ENCODE results near the gene SNX13. TPM values are rescaled to one million over a fixed set of nuclear protein-coding genes. Genes with fewer than 3 reads are reported as not detected.
A peak's percentile ranks its signal among the peaks of the same experiment; 100 is the strongest.
"Not testable (repeated sequence)": the region's sequence is repeated elsewhere in the genome, so short reads cannot be mapped to it uniquely, and the experiment has no call there.

SNX13 gene
- polyA plus RNA-seq, 3 donors from 2014 or later: 7.7 to 13.3 (median 10.6) TPM

GRCh38 chr7:17844514-17845196 is 95.6 kb downstream of the SNX13 start:
- no peak for DNase-seq
- Mint-ChIP-seq H3K9me3 (no peaks in the 10 kb centered on the region), H3K4me1 (peaks cover 28 to 43% of the 10 kb centered on the region in 2 donors), H3K4me3 (no peak overlapping the region), H3K27me3 (ENCODE audit: low read depth in 3 of 3) (peaks cover 0 to 1% (median 0%) of the 10 kb centered on the region in 3 donors), H3K36me3 (peaks cover 19 to 33% (median 31%) of the 10 kb centered on the region in 3 donors), H3K27ac (peak overlapping the region in 1 of 6 donors; percentile 37)

- no peak for DNase-seq
- Mint-ChIP-seq H3K27me3 (ENCODE audit: low read depth in 3 of 3) (peaks cover 0 to 1% (median 0%) of the 10 kb centered on the region in 3 donors), H3K9me3 (no peaks in the 10 kb centered on the region), H3K4me3 (peak overlapping the region in 1 of 5 donors; percentile 16), H3K36me3 (peaks cover 24 to 38% (median 31%) of the 10 kb centered on the region in 3 donors), H3K27ac (peak overlapping the region in 2 of 6 donors; percentile 44 to 57), H3K4me1 (peaks cover 28 to 37% of the 10 kb centered on the region in 2 donors)
Measured at GRCh38 chr7:17844022-17844421, 96.3 kb downstream of the SNX13 start.

GRCh38 chr7:17843041-17843440 is 97.3 kb downstream of the SNX13 start:
- Mint-ChIP-seq H3K27me3 (ENCODE audit: low read depth in 3 of 3) (peaks cover 0 to 1% (median 0%) of the 10 kb centered on the region in 3 donors), H3K4me3 (peak overlapping the region in 1 of 5 donors; percentile 0), H3K4me1 (peaks cover 28 to 37% of the 10 kb centered on the region in 2 donors), H3K36me3 (peaks cover 27 to 45% (median 34%) of the 10 kb centered on the region in 3 donors), H3K27ac (peak overlapping the region in 5 of 6 donors; percentile 25 to 81 (median 57)), H3K9me3 (no peaks in the 10 kb centered on the region)
- no peak for DNase-seq

DNA sequence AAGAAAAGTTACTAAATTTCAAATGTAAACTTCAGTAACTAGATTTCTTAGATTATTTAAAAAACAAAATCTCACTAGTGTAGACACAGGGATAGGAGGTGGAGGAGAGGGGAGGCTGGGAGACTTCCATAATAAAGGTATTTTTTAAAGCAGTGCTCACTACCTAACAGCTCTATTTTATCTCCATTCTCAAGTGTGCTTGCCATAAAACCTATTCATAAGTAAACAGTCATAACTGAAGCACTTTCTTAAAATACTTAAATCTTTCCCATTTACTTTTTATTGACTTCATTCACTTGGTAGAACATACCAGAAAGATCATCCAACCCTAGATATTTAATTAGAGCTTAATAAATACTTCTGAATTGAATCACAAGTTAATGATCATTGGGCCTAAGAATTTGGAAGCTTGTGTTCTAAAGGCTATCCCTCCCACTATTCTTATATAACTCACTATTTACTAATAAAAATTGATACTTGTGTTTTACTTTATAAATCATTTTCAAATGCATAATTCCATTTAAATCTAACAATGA is 107.4 kb downstream of the SNX13 start:
- H3K9me3 Mint-ChIP-seq: no peaks in the 10 kb centered on the region
- H3K4me1 Mint-ChIP-seq: no peaks in the 10 kb centered on the region
- H3K27ac Mint-ChIP-seq: no peak overlapping the region
- DNase-seq: no peak
- peaks cover 6 to 31% (median 12%) of the 10 kb centered on the region in 3 donors for H3K36me3 Mint-ChIP-seq
- peaks cover 0 to 1% (median 0%) of the 10 kb centered on the region in 3 donors for H3K27me3 Mint-ChIP-seq (ENCODE audit: low read depth in 3 of 3)
- no peak overlapping the region for H3K4me3 Mint-ChIP-seq

DNA sequence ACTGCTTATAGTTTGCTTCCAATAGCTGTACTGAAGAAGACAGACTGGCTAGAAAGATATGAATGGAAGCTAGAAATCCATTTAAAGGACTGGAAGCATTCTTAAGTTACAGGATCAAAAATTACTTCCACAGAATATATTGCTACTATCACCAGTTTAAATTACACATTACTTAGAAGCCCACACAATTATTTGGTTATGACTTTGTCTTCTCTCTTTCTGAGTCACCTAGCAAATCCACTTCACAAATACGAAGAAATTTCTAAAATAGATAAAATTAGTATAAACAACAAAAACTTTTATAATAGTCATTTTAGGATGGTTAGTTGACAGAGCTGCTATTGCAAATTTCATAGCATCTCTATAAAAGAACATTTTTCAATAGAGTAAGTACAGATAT is 108.1 kb downstream of the SNX13 start:
- Mint-ChIP-seq H3K4me3 (no peak overlapping the region), H3K36me3 (peaks cover 6 to 29% (median 12%) of the 10 kb centered on the region in 3 donors), H3K27ac (no peak overlapping the region), H3K27me3 (ENCODE audit: low read depth in 3 of 3) (peaks cover 0 to 1% (median 0%) of the 10 kb centered on the region in 3 donors), H3K4me1 (no peaks in the 10 kb centered on the region), H3K9me3 (no peaks in the 10 kb centered on the region)
- no peak for DNase-seq

DNA sequence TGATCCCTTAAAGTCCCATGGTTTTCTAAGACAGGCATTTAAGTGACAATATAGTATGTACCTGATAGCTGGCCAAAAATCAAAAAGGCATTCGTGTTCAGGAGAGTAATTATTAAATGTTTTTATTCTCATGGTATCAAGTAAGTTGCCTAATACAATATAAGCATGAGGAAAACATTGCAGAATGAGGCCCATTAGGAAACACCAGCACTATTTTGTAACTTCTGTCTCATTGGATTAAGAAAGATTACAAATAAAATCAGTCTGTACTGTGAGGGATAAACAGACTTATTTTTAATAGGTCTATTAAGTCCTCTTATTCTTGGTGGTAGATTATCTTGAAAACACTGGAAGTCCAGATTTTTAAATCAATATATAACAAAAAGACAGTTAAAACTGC is 110.1 kb downstream of the SNX13 start:
- DNase-seq: no peak
- Mint-ChIP-seq H3K27me3 (ENCODE audit: low read depth in 3 of 3) (no peaks in the 10 kb centered on the region), H3K36me3 (peaks cover 5 to 23% (median 17%) of the 10 kb centered on the region in 3 donors), H3K4me3 (no peak overlapping the region), H3K9me3 (no peaks in the 10 kb centered on the region), H3K27ac (no peak overlapping the region), H3K4me1 (no peaks in the 10 kb centered on the region)

GRCh38 chr7:17829001-17829400 is 111.3 kb downstream of the SNX13 start:
- peaks cover 9 to 24% (median 18%) of the 10 kb centered on the region in 3 donors for H3K36me3 Mint-ChIP-seq
- H3K27ac Mint-ChIP-seq: no peak overlapping the region
- H3K27me3 Mint-ChIP-seq (ENCODE audit: low read depth in 3 of 3): no peaks in the 10 kb centered on the region
- H3K4me3 Mint-ChIP-seq: no peak overlapping the region
- DNase-seq: no peak
- no peaks in the 10 kb centered on the region for H3K9me3 Mint-ChIP-seq
- no peaks in the 10 kb centered on the region for H3K4me1 Mint-ChIP-seq

DNA sequence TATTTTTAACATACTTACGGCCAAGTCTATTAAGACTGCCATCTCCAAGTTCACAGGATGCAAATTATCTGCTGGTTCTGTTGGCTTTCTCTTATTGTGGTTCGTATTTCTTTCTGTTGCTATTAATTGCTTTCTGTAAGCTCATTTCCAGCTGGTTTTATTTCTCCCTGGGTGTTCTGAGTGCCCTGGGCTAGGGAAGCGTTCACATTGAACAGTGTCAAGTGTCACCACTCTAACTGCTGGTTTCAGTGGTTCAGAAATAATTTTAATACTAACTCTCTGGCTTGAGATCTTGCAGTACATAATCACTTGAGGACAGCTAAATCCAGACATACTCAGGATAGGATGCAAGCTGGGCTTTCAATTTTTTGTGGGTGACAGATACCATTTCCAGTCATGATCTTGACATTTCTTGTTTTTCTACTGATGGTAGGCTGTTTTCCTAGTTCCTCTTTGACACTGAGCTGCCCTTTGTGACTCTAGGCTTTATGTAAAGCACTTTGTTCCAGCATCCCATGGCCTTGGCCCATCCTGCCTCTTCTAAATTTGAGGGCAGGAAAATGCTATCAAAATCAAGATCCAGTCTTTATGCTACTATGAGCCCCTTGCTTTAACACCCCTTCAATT is 117.6 kb downstream of the SNX13 start:
- H3K4me3 Mint-ChIP-seq: no peak overlapping the region
- H3K27ac Mint-ChIP-seq: no peak overlapping the region
- no peaks in the 10 kb centered on the region for H3K4me1 Mint-ChIP-seq
- no peak for DNase-seq
- peaks cover 0 to 1% (median 0%) of the 10 kb centered on the region in 6 donors for H3K9me3 Mint-ChIP-seq
- H3K36me3 Mint-ChIP-seq: peaks cover 19 to 27% (median 24%) of the 10 kb centered on the region in 3 donors
- H3K27me3 Mint-ChIP-seq (ENCODE audit: low read depth in 3 of 3): peaks cover 0 to 2% (median 0%) of the 10 kb centered on the region in 3 donors

DNA sequence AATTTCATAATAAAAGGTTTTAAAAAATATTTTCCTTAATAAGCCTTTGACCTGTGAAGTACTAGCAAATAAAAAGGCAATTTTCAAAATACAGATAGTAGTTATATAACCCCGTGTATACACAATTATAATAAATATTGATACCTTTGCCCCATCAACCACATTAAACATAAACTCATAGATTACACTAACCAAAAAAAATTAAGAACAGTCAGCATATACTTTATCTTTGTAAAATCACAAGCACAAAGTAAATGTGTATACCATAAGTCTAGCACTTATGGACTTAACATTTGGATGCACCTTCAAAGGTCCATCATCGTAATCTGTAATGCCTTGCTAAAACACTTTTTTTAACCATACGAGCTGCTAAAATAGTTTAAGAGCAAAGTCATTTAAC is 123.4 kb downstream of the SNX13 start:
- H3K36me3 Mint-ChIP-seq: peaks cover 17 to 34% (median 19%) of the 10 kb centered on the region in 3 donors
- no peak overlapping the region for H3K4me3 Mint-ChIP-seq
- H3K27me3 Mint-ChIP-seq (ENCODE audit: low read depth in 3 of 3): peaks cover 0 to 2% (median 0%) of the 10 kb centered on the region in 3 donors
- peaks cover 0 to 5% (median 3%) of the 10 kb centered on the region in 6 donors for H3K9me3 Mint-ChIP-seq
- no peaks in the 10 kb centered on the region for H3K4me1 Mint-ChIP-seq
- H3K27ac Mint-ChIP-seq: no peak overlapping the region
- no peak for DNase-seq

- DNase-seq: no peak
- Mint-ChIP-seq H3K4me1 (peaks cover 0 to 1% of the 10 kb centered on the region in 2 donors), H3K4me3 (no peak overlapping the region), H3K9me3 (peaks cover 0 to 12% (median 5%) of the 10 kb centered on the region in 6 donors), H3K27me3 (ENCODE audit: low read depth in 3 of 3) (peaks cover 0 to 2% (median 0%) of the 10 kb centered on the region in 3 donors), H3K36me3 (peaks cover 26 to 42% (median 28%) of the 10 kb centered on the region in 3 donors), H3K27ac (no peak overlapping the region)
Measured at GRCh38 chr7:17815318-17815717, 125.0 kb downstream of the SNX13 start.

DNA sequence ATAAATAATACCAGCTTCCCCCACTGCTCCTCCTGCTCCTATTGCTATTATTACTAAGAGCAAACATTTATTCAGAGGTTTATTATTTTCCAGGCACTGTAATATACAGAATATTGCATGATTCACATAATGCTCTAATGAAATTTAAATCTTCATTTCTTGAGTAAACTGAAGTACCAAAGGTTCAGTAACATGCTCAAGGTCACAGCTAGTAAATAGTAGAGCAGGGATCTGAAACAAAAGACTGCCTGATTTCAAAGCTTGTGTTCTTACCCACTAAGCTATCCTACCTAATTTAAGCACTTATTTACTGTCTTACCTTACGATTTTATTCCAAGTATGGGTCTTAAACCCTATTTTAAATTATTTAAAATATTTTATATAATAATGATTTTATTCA is 126.2 kb downstream of the SNX13 start:
- Mint-ChIP-seq H3K36me3 (peaks cover 26 to 53% (median 41%) of the 10 kb centered on the region in 3 donors), H3K27ac (no peak overlapping the region), H3K4me1 (peaks cover 6 to 13% of the 10 kb centered on the region in 2 donors), H3K27me3 (ENCODE audit: low read depth in 3 of 3) (peaks cover 0 to 2% (median 0%) of the 10 kb centered on the region in 3 donors), H3K4me3 (no peak overlapping the region), H3K9me3 (peaks cover 0 to 12% (median 5%) of the 10 kb centered on the region in 6 donors)
- no peak for DNase-seq

- peak overlapping the region in 2 of 6 donors; percentile 30 to 37 for H3K27ac Mint-ChIP-seq
- H3K27me3 Mint-ChIP-seq (ENCODE audit: low read depth in 3 of 3); DNase-seq; H3K4me3 Mint-ChIP-seq: not testable (repeated sequence)
- H3K9me3 Mint-ChIP-seq: peaks cover 0 to 12% (median 5%) of the 10 kb centered on the region in 6 donors
- H3K36me3 Mint-ChIP-seq: peaks cover 30 to 56% (median 51%) of the 10 kb centered on the region in 3 donors
- peaks cover 19 to 39% of the 10 kb centered on the region in 2 donors for H3K4me1 Mint-ChIP-seq
Measured at GRCh38 chr7:17809215-17809614, 131.1 kb downstream of the SNX13 start.

DNA sequence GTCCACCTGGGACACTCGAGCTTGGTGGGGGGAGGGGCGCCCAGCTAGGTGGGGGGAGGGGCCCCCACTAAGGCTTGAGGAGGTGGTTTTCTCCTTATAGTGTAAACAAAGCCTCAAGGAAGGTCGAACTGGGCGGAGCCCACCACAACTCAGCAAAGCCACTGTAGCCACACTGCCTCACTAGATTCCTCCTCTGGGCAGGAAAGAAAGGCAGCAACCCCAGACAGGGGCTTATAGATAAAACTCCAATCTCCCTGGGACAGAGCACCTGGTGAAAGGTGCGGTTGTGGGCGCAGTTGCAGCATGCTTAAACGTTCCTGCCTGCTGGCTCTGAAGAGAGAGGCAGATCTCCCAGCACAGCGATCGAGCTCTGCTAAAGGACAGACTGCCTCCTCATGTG is 133.1 kb downstream of the SNX13 start:
- H3K27ac Mint-ChIP-seq: peak overlapping the region in 2 of 6 donors; percentile 3 to 22
- H3K4me1 Mint-ChIP-seq: peaks cover 19 to 39% of the 10 kb centered on the region in 2 donors

GRCh38 chr7:17806631-17807030 is 133.7 kb downstream of the SNX13 start:
- Mint-ChIP-seq H3K27ac (peak overlapping the region in 2 of 6 donors; percentile 15 to 53), H3K4me3 (peak overlapping the region in 1 of 5 donors; percentile 6), H3K4me1 (peaks cover 19 to 39% of the 10 kb centered on the region in 2 donors), H3K27me3 (ENCODE audit: low read depth in 3 of 3) (no peaks in the 10 kb centered on the region), H3K9me3 (peaks cover 0 to 4% (median under 1%) of the 10 kb centered on the region in 6 donors), H3K36me3 (peaks cover 21 to 50% (median 49%) of the 10 kb centered on the region in 3 donors)
- DNase-seq: no peak

More for the DNA sequence above, 133.1 kb downstream of the SNX13 start:
- H3K27me3 Mint-ChIP-seq (ENCODE audit: low read depth in 3 of 3): peaks cover 0 to 2% (median 0%) of the 10 kb centered on the region in 3 donors
- H3K4me3 Mint-ChIP-seq: no peak overlapping the region
- DNase-seq: no peak
- peaks cover 0 to 10% (median 5%) of the 10 kb centered on the region in 6 donors for H3K9me3 Mint-ChIP-seq
- H3K36me3 Mint-ChIP-seq: peaks cover 26 to 55% (median 52%) of the 10 kb centered on the region in 3 donors
